B cell (primary cell): ENCODE measurements around the gene CORO1C. TPM values are rescaled to one million over a fixed set of nuclear protein-coding genes. Genes with fewer than 3 reads are reported as not detected.

Experiments
- ATAC-seq: fragments of 200-7000 bp; cut with Tn5 transposase; one replicate; pipeline ENCODE4 v1.10.0; 2021; ENCODE audit warnings: low read depth, mild to moderate bottlenecking, moderate number of reproducible peaks, moderate library complexity
- CTCF ChIA-PET: fragments of 350-600 bp; sonication (Branson Sonifier 250); formaldehyde crosslinking; loops from one replicate; lab custom pipeline; 2021; ENCODE audit warnings: antibody characterized with exemption, inconsistent platforms; lab: Charles Lee
- POLR2A ChIA-PET: fragments of 350-600 bp; sonication (Branson Sonifier 250); formaldehyde crosslinking; loops from one replicate; lab custom pipeline; 2021; ENCODE audit warnings: antibody characterized with exemption; lab: Charles Lee
- DNase-seq: peaks from one replicate; pipeline ENCODE4 v3.0.0; 2013
- H2AFZ ChIP-seq: 2 replicates; pipeline ENCODE4 v1.6.1; 2012; ENCODE audit warnings: mild to moderate bottlenecking, low read depth, low read length; ENCODE audit not compliant: insufficient read depth, poor library complexity, severe bottlenecking
- H3K27ac ChIP-seq, 2 donors: 1 replicate in 1 of 2; 2 replicates in 1 of 2; pipeline ENCODE4 v1.5.1; 2012 to 2013; ENCODE audit warnings: low read length in 2 of 2, mild to moderate bottlenecking in 2 of 2, moderate library complexity in 1 of 2
- H3K27me3 ChIP-seq, 4 experiments: fragments of 200-600 bp in 1 of 4; sonication (generic) in 1 of 4; replicated peaks in 1 of 4; 1 replicate in 2 of 4; 2 replicates in 2 of 4; pipeline versions ENCODE4 v1.6.1 to v1.7.0; 2013 to 2016; ENCODE audit warnings: low read length in 3 of 4, mild to moderate bottlenecking in 2 of 4, mixed read lengths in 1 of 4, moderate library complexity in 1 of 4; ENCODE audit not compliant: insufficient read depth in 4 of 4, control insufficient read depth in 3 of 4; ENCODE audit errors: control extremely low read depth in 1 of 4
- H3K36me3 ChIP-seq, 2 experiments: replicated peaks in 1 of 2; 1 replicate in 1 of 2; 2 replicates in 1 of 2; pipeline versions ENCODE4 v1.6.1 to v1.7.1; 2013; ENCODE audit warnings: low read length in 1 of 2; ENCODE audit not compliant: insufficient read depth in 2 of 2, control insufficient read depth in 1 of 2; ENCODE audit errors: control extremely low read depth in 1 of 2, extremely low read depth in 1 of 2
- H3K4me1 ChIP-seq, 2 donors: fragments of 200-600 bp in 1 of 2; sonication (generic) in 1 of 2; 1 replicate in 1 of 2; 2 replicates in 1 of 2; pipeline versions ENCODE4 v1.5.1 to v1.6.1; 2013 to 2017; ENCODE audit warnings: low read length in 2 of 2; ENCODE audit not compliant: control insufficient read depth in 2 of 2, insufficient read depth in 2 of 2
- H3K4me2 ChIP-seq: replicated peaks from 2 replicates; pipeline ENCODE3; 2012; ENCODE audit warnings: mild to moderate bottlenecking, low read depth, low read length; ENCODE audit not compliant: poor library complexity, severe bottlenecking
- H3K4me3 ChIP-seq, 5 experiments: fragments of 200-600 bp in 1 of 5; sonication (generic) in 1 of 5; 1 replicate in 3 of 5; 2 replicates in 2 of 5; pipeline versions ENCODE4 v1.5.1 to v1.7.0; 2011 to 2016; ENCODE audit warnings: low read length in 4 of 5, mild to moderate bottlenecking in 4 of 5, low read depth in 2 of 5, control low read depth in 1 of 5, moderate library complexity in 1 of 5; ENCODE audit not compliant: insufficient read depth in 1 of 5; ENCODE audit errors: control extremely low read depth in 1 of 5, extremely low read depth in 1 of 5
- H3K79me2 ChIP-seq: fragments of 200-600 bp; sonication (generic); one replicate; pipeline ENCODE4 v1.6.0; 2016; ENCODE audit warnings: low read length; ENCODE audit not compliant: control insufficient read depth, insufficient read depth
- H3K9ac ChIP-seq: fragments of 200-600 bp; sonication (generic); 2 replicates; pipeline ENCODE4 v1.6.1; 2017; ENCODE audit warnings: mild to moderate bottlenecking, low read length, moderate library complexity
- H3K9me3 ChIP-seq, 3 donors: one replicate each; pipeline versions ENCODE4 v1.6.1 to v1.7.1; 2013; ENCODE audit warnings: low read length in 2 of 3; ENCODE audit not compliant: control insufficient read depth in 2 of 3, insufficient read depth in 1 of 3; ENCODE audit errors: control extremely low read depth in 1 of 3
- H4K20me1 ChIP-seq: 2 replicates; pipeline ENCODE4 v1.6.0; 2012; ENCODE audit warnings: mild to moderate bottlenecking, low read length; ENCODE audit not compliant: insufficient read depth, control insufficient read depth, poor library complexity, severe bottlenecking
- H3K27ac Mint-ChIP-seq: one replicate; pipeline ENCODE4 v1.8.0; 2021; ENCODE audit warnings: mixed read lengths
- H3K27me3 Mint-ChIP-seq: one replicate; pipeline ENCODE4 v1.8.0; 2021; ENCODE audit warnings: mixed read lengths
- H3K4me1 Mint-ChIP-seq: one replicate; pipeline ENCODE4 v1.8.0; 2021; ENCODE audit warnings: mixed read lengths
- H3K4me3 Mint-ChIP-seq: one replicate; pipeline ENCODE4 v1.8.0; 2021; ENCODE audit warnings: mixed read lengths
- H3K9me3 Mint-ChIP-seq: one replicate; pipeline ENCODE4 v1.8.0; 2022; ENCODE audit warnings: mixed read lengths; ENCODE audit not compliant: insufficient read depth
- CTCF ChIP-seq: fragments of 200-600 bp; IDR thresholded peaks from one replicate; pipeline ENCODE4 v1.8.0; 2022; ENCODE audit warnings: antibody characterized with exemption, mild to moderate bottlenecking
- EZH2 ChIP-seq: IDR thresholded peaks from 2 replicates; pipeline ENCODE4 v1.6.1; 2012; ENCODE audit warnings: borderline replicate concordance, low read depth, mild to moderate bottlenecking, moderate library complexity, low read length; ENCODE audit not compliant: insufficient read depth, poor library complexity, severe bottlenecking
- WGBS: methylation state at CpG from one replicate; pipeline ENCODE4 v1.1.5; 2013; ENCODE audit warnings: missing lambda C conversion rate; ENCODE audit not compliant: insufficient coverage; 5-methylcytosine and 5-hydroxymethylcytosine counted together
- intact Hi-C: fragments of 100-400 bp; cut with micrococcal nuclease; formaldehyde crosslinking; loops from one replicate; pipeline ENCODE4 v1.10.0; 2022
- polyA plus RNA-seq: library from polyadenylated mRNA; depleted of rRNA; stranded (reverse); fragments of >200 nt; gene quantifications from 2 replicates; pipeline ENCODE4 v1.2.3, GENCODE V29; 2012
- total RNA-seq, 2 donors: library from RNA; stranded (reverse); fragments of 120-200 nt in 1 of 2; gene quantifications; 1 replicate in 1 of 2; 2 replicates in 1 of 2; pipeline versions ENCODE4 v1.2.3 to v1.2.4, GENCODE V29; 2013 to 2022

The CORO1C gene
- total and polyA plus RNA-seq, 2 donors (not counting 1 experiment from before 2014, with no cell fraction given) = 19.2 to 68.0 TPM

- Histone ChIP-seq H3K4me3 (no peak overlapping the region), H2AFZ (no peak overlapping the region), H3K4me1 (peaks cover 0 to 4% of the 10 kb centered on the region in 2 donors), H3K36me3 (no peaks in the 10 kb centered on the region), H3K4me2 (no peak overlapping the region), H3K79me2 (no peaks in the 10 kb centered on the region), H3K9ac (no peak overlapping the region), H3K9me3 (peaks cover 0 to 4% (median 0%) of the 10 kb centered on the region in 3 donors), H4K20me1 (no peaks in the 10 kb centered on the region), H3K27me3 (peaks cover 0 to 12% (median 2%) of the 10 kb centered on the region in 4 experiments), H3K27ac (no peak overlapping the region)
- TF ChIP-seq CTCF = no peak
- TF ChIP-seq EZH2 = no peak
- CTCF ChIA-PET = no interaction called here
- DNase-seq (no peak), ATAC-seq (no peak)
- 82% methylated on average over 4 of the region's 4 CpGs for WGBS
- Mint-ChIP-seq H3K9me3 (no peaks in the 10 kb centered on the region), H3K27ac (peak overlapping the region; percentile 32), H3K27me3 (peaks cover 7% of the 10 kb centered on the region), H3K4me1 (no peaks in the 10 kb centered on the region), H3K4me3 (no peak overlapping the region)
- intact Hi-C loops = no loop called here
- POLR2A ChIA-PET = interaction anchor here (0.9 kb wide), 1 partner anchor 27 kb away, joined by 7 read pairs; no protein-coding TSS in a partner anchor
Measured at GRCh38 chr12:108605690-108606406, 125.5 kb downstream of the CORO1C start.

GRCh38 chr12:108605000-108605689, 126.2 kb downstream of the CORO1C start:
- intact Hi-C loops = no loop called here
- Mint-ChIP-seq H3K9me3 (no peaks in the 10 kb centered on the region), H3K4me3 (no peak overlapping the region), H3K27ac (no peak overlapping the region), H3K4me1 (no peaks in the 10 kb centered on the region), H3K27me3 (peaks cover 5% of the 10 kb centered on the region)
- Histone ChIP-seq H3K79me2 (no peaks in the 10 kb centered on the region), H3K9ac (no peak overlapping the region), H3K27ac (no peak overlapping the region), H2AFZ (no peak overlapping the region), H3K4me1 (peaks cover 0 to 4% of the 10 kb centered on the region in 2 donors), H3K9me3 (peaks cover 0 to 4% (median 0%) of the 10 kb centered on the region in 3 donors), H4K20me1 (no peaks in the 10 kb centered on the region), H3K36me3 (no peaks in the 10 kb centered on the region), H3K4me2 (no peak overlapping the region), H3K27me3 (peaks cover 0 to 12% (median 2%) of the 10 kb centered on the region in 4 experiments), H3K4me3 (no peak overlapping the region)
- ChIA-PET CTCF (interaction anchor here (1.0 to 2.7 kb wide), 2 partner anchors 12 to 25 kb away, joined by 3 to 13 read pairs; no protein-coding TSS in a partner anchor), POLR2A (no interaction called here)
- no peak for TF ChIP-seq CTCF
- TF ChIP-seq EZH2 = no peak
- ATAC-seq (no peak), DNase-seq (no peak)
- WGBS = no CpG with 5 or more reads among the region's 3 CpGs
